Breast epithelium (tissue), 4 donors: ENCODE measurements around the gene MAPK11. TPM values are rescaled to one million over a fixed set of nuclear protein-coding genes. Genes with fewer than 3 reads are reported as not detected.
A peak's percentile ranks its signal among the peaks of the same experiment; 100 is the strongest.

Source experiments
- DNase-seq, 2 donors: peaks; one replicate each; pipeline ENCODE4 v3.0.0-alpha.2; 2019; ENCODE audit warnings: low spot score in 2 of 2
- H3K27ac ChIP-seq, 2 donors: fragments of 200-600 bp; sonication (generic) in 1 of 2; one replicate each; pipeline ENCODE4 v1.5.1; 2016 to 2019; ENCODE audit warnings: mild to moderate bottlenecking in 1 of 2
- H3K27me3 ChIP-seq, 2 donors: fragments of 200-600 bp; sonication (generic) in 1 of 2; one replicate each; pipeline versions ENCODE4 v1.5.1 to v1.6.0; 2017 to 2019; ENCODE audit warnings: control low read depth in 1 of 2, mild to moderate bottlenecking in 1 of 2
- H3K36me3 ChIP-seq: fragments of 200-600 bp; one replicate; pipeline ENCODE4 v1.5.1; 2019
- H3K4me1 ChIP-seq, 2 donors: fragments of 200-600 bp; sonication (generic); one replicate each; pipeline ENCODE4 v1.5.1; 2016 to 2019; ENCODE audit warnings: control low read depth in 1 of 2
- H3K4me3 ChIP-seq, 3 donors: fragments of 200-600 bp; sonication (generic); 1 replicate in 2 of 3; 2 replicates in 1 of 3; pipeline ENCODE4 v1.5.1; 2016 to 2019; ENCODE audit warnings: mild to moderate bottlenecking in 3 of 3, moderate library complexity in 2 of 3
- H3K9me3 ChIP-seq, 2 donors: fragments of 200-600 bp; sonication (generic) in 1 of 2; one replicate each; pipeline ENCODE4 v1.5.1; 2016 to 2019; ENCODE audit warnings: control low read depth in 1 of 2
- POLR2A ChIP-seq: fragments of 450-650 bp; IDR thresholded peaks from one replicate; pipeline ENCODE4 v1.6.1; 2016; ENCODE audit warnings: antibody characterized with exemption, mild to moderate bottlenecking, moderate library complexity
- POLR2AphosphoS5 ChIP-seq, 3 donors: sonication (generic); formaldehyde crosslinking; IDR thresholded peaks; one replicate each; pipeline ENCODE4 v1.6.1; 2017; ENCODE audit warnings: antibody characterized with exemption in 3 of 3
- intact Hi-C: fragments of 100-400 bp; cut with DNase I; formaldehyde crosslinking; loops from one replicate; pipeline ENCODE4 v1.15.1; 2023; ENCODE audit warnings: low total_unique reads
- total RNA-seq, 3 donors: library from RNA; depleted of rRNA; stranded (reverse); fragments of >200 nt; gene quantifications; one replicate each; pipeline ENCODE4 v1.1.0, GENCODE V29; 2016
- TF ChIP-seq, protein P1 (sequence below), 3 donors: fragments of 450-650 bp; IDR thresholded peaks; one replicate each; pipeline ENCODE4 v1.5.1; 2016 to 2017; ENCODE audit warnings: antibody characterized with exemption in 3 of 3, mild to moderate bottlenecking in 3 of 3, moderate library complexity in 3 of 3

The MAPK11 gene
- total RNA-seq, 3 donors from 2014 or later = 5.7 to 16.5 (median 13.4) TPM

- DNase-seq = no peak
- no peaks in the 10 kb centered on the region for H3K9me3 ChIP-seq
- H3K4me1 ChIP-seq = peaks cover 64 to 72% of the 10 kb centered on the region in 2 donors
- TF ChIP-seq POLR2AphosphoS5 (IDR thresholded peaks at IDR 0.05) (no peak), POLR2A (no peak)
- TF ChIP-seq, protein P1, sequence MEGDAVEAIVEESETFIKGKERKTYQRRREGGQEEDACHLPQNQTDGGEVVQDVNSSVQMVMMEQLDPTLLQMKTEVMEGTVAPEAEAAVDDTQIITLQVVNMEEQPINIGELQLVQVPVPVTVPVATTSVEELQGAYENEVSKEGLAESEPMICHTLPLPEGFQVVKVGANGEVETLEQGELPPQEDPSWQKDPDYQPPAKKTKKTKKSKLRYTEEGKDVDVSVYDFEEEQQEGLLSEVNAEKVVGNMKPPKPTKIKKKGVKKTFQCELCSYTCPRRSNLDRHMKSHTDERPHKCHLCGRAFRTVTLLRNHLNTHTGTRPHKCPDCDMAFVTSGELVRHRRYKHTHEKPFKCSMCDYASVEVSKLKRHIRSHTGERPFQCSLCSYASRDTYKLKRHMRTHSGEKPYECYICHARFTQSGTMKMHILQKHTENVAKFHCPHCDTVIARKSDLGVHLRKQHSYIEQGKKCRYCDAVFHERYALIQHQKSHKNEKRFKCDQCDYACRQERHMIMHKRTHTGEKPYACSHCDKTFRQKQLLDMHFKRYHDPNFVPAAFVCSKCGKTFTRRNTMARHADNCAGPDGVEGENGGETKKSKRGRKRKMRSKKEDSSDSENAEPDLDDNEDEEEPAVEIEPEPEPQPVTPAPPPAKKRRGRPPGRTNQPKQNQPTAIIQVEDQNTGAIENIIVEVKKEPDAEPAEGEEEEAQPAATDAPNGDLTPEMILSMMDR (IDR thresholded peaks at IDR 0.05) = no peak
- intact Hi-C loops = no loop called here
- H3K27me3 ChIP-seq = no peaks in the 10 kb centered on the region
- peak overlapping the region; percentile 94 to 98 for H3K27ac ChIP-seq
- H3K4me3 ChIP-seq = peak overlapping the region in 2 of 3 donors; percentile 18 to 73
- no peaks in the 10 kb centered on the region for H3K36me3 ChIP-seq
Observed at GRCh38 chr22:50302041-50302541, 31.9 kb upstream of the MAPK11 start.

DNA sequence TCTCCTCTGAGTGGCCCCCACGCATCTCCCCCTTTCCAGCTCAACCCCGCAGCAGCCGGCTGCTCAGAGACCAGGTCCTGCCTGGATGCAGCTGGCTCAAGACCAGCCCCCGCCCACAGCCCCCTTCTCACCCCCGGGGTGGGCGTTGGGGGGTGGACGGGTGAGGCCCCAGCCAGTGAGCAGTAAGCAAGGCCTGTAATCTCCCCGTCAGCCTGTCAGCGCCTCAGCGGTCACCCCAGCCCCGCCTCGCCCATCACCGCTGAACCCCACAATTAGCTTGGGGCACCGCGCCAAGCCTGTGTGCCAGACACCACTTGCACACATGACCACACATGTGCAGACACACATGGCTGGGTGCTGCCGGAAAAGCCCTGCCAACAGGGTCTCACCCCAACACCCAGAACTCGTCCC is 31.4 kb upstream of the MAPK11 start:
- H3K27ac ChIP-seq = peak overlapping the region; percentile 94 to 98
- intact Hi-C loops = no loop called here

GRCh38 chr22:50300620-50301257 is 30.6 kb upstream of the MAPK11 start:
- Histone ChIP-seq H3K27me3 (no peaks in the 10 kb centered on the region), H3K36me3 (no peaks in the 10 kb centered on the region), H3K4me1 (peaks cover 72 to 76% of the 10 kb centered on the region in 2 donors), H3K27ac (peak overlapping the region; percentile 94 to 98), H3K9me3 (no peaks in the 10 kb centered on the region), H3K4me3 (peak overlapping the region in 2 of 3 donors; percentile 41 to 73)
- no peak for DNase-seq
- intact Hi-C loops = no loop called here
- TF ChIP-seq, protein P1 (IDR thresholded peaks at IDR 0.05) = no peak
- TF ChIP-seq POLR2A = no peak
- TF ChIP-seq POLR2AphosphoS5 (IDR thresholded peaks at IDR 0.05) = no peak

More for the DNA sequence above, 31.4 kb upstream of the MAPK11 start:
- H3K4me3 ChIP-seq = peak overlapping the region in 2 of 3 donors; percentile 18 to 73
- no peaks in the 10 kb centered on the region for H3K27me3 ChIP-seq
- DNase-seq = no peak
- no peaks in the 10 kb centered on the region for H3K9me3 ChIP-seq
- TF ChIP-seq, protein P1 (IDR thresholded peaks at IDR 0.05) = no peak
- TF ChIP-seq POLR2A (no peak), POLR2AphosphoS5 (IDR thresholded peaks at IDR 0.05) (no peak)
- H3K4me1 ChIP-seq = peaks cover 69 to 76% of the 10 kb centered on the region in 2 donors
- H3K36me3 ChIP-seq = no peaks in the 10 kb centered on the region

- no peak for DNase-seq
- peak overlapping the region; percentile 94 to 98 for H3K27ac ChIP-seq
- H3K27me3 ChIP-seq = no peaks in the 10 kb centered on the region
- TF ChIP-seq POLR2AphosphoS5 (IDR thresholded peaks at IDR 0.05) = no peak
- TF ChIP-seq, protein P1 (IDR thresholded peaks at IDR 0.05) = no peak
- TF ChIP-seq POLR2A = no peak
- intact Hi-C loops = no loop called here
- no peaks in the 10 kb centered on the region for H3K9me3 ChIP-seq
- H3K36me3 ChIP-seq = no peaks in the 10 kb centered on the region
- H3K4me3 ChIP-seq = peak overlapping the region; percentile 32 to 73 (median 41)
- H3K4me1 ChIP-seq = peaks cover 69 to 70% of the 10 kb centered on the region in 2 donors
Observed at GRCh38 chr22:50299785-50300619, 29.8 kb upstream of the MAPK11 start.
